Eye (tissue), 1 donor: Measurements from ENCODE around the gene SEC23B.
A peak's percentile ranks its signal among the peaks of the same experiment; 100 is the strongest.

Source experiments
- DNase-seq: peaks from one replicate; pipeline ENCODE4 v3.0.0-alpha.2; 2015

Gene SEC23B

GRCh38 chr20:18527339-18527738 lies 19.6 kb downstream of the SEC23B start:
- DNase-seq = no peak

- no peak for DNase-seq
These were observed 20.1 kb downstream of the SEC23B start for GRCh38 chr20:18527836-18528235.

- no peak for DNase-seq
These were observed 21.3 kb downstream of the SEC23B start for GRCh38 chr20:18529041-18529440.

- no peak for DNase-seq
These were observed 24.9 kb downstream of the SEC23B start for GRCh38 chr20:18532626-18533025.

GRCh38 chr20:18533491-18533890 lies 25.8 kb downstream of the SEC23B start:
- DNase-seq = no peak

GRCh38 chr20:18533978-18534644 lies 26.4 kb downstream of the SEC23B start:
- no peak for DNase-seq

GRCh38 chr20:18537651-18538050 lies 29.9 kb downstream of the SEC23B start:
- DNase-seq = no peak

- no peak for DNase-seq
These were observed 34.0 kb downstream of the SEC23B start for GRCh38 chr20:18541741-18542140.

GRCh38 chr20:18543216-18543615 lies 35.5 kb downstream of the SEC23B start:
- DNase-seq = no peak

- no peak for DNase-seq
These were observed 36.2 kb downstream of the SEC23B start for GRCh38 chr20:18543932-18544331.

GRCh38 chr20:18545566-18545965 lies 37.8 kb downstream of the SEC23B start:
- no peak for DNase-seq

- no peak for DNase-seq
These were observed 40.7 kb downstream of the SEC23B start for GRCh38 chr20:18548465-18548864.

- DNase-seq = no peak
These were observed 46.0 kb downstream of the SEC23B start for GRCh38 chr20:18553746-18554145.

- DNase-seq = peak; percentile 97
These were observed 59.4 kb downstream of the SEC23B start, which contains the start of gene SMIM26 for GRCh38 chr20:18566892-18567738. Gene SMIM26 (plus strand): TSS chr20:18567432. CDS start chr20:18567479, 47 bp downstream.

GRCh38 chr20:18567739-18568091 lies 60.0 kb downstream of the SEC23B start:
- DNase-seq = no peak

- DNase-seq = no peak
These were observed 63.3 kb downstream of the SEC23B start for GRCh38 chr20:18571009-18571408.

GRCh38 chr20:18571578-18571977 lies 63.8 kb downstream of the SEC23B start:
- no peak for DNase-seq

- DNase-seq = no peak
These were observed 70.2 kb downstream of the SEC23B start for GRCh38 chr20:18577942-18578341.

GRCh38 chr20:18578581-18578980 lies 70.8 kb downstream of the SEC23B start:
- no peak for DNase-seq

- DNase-seq = no peak
These were observed 72.3 kb downstream of the SEC23B start for GRCh38 chr20:18580012-18580411.

GRCh38 chr20:18585134-18585533 lies 77.4 kb downstream of the SEC23B start:
- no peak for DNase-seq

- DNase-seq = peak; percentile 94
These were observed 80.2 kb downstream of the SEC23B start, which contains the start of gene DTD1 for GRCh38 chr20:18587665-18588573. Gene DTD1 (plus strand): TSS chr20:18588054. CDS start chr20:18588073, 19 bp downstream.

- no peak for DNase-seq
These were observed 80.8 kb downstream of the SEC23B start for GRCh38 chr20:18588574-18588933.
